IMR-90 (cell line): Measurements from ENCODE around the gene IL3RA. TPM values are rescaled to one million over a fixed set of nuclear protein-coding genes. Genes with fewer than 3 reads are reported as not detected.
A peak's percentile ranks its signal among the peaks of the same experiment; 100 is the strongest.

Experiments
- ATAC-seq: fragments of 200-7000 bp; cut with Tn5 transposase; 2 replicates; pipeline ENCODE4 v1.9.1; 2020; ENCODE audit warnings: low read depth, mild to moderate bottlenecking, moderate library complexity
- BruUV-seq: library from RNA; stranded (reverse); fragments of 400-500 nt; replicated peaks from 2 replicates; lab custom pipeline; 2021; lab: Mats Ljungman, UMichigan
- CTCF ChIA-PET: fragments of 300-600 bp; formaldehyde crosslinking; extraction: SDS; loops from one replicate; lab custom pipeline; 2021; ENCODE audit warnings: antibody characterized with exemption; lab: Yijun Ruan, JAX
- POLR2A ChIA-PET: fragments of 300-600 bp; sonication (Branson Sonifier 250); formaldehyde crosslinking; loops from one replicate; lab custom pipeline; 2022; ENCODE audit warnings: antibody characterized with exemption; ENCODE audit not compliant: unreplicated experiment; lab: Charles Lee
- DNase-seq: peaks from one replicate; pipeline ENCODE4 v3.0.0; 2013
- H2AFZ ChIP-seq: replicated peaks from 2 replicates; pipeline ENCODE3; 2013; ENCODE audit warnings: low read length, mild to moderate bottlenecking; ENCODE audit not compliant: poor library complexity
- H2AK5ac ChIP-seq: 2 replicates; pipeline ENCODE4 v1.6.1; 2013; ENCODE audit warnings: low read depth, low read length, inconsistent platforms
- H2AK9ac ChIP-seq: replicated peaks from 2 replicates; pipeline ENCODE3; 2013; ENCODE audit warnings: mild to moderate bottlenecking, low read depth, low read length, moderate library complexity; ENCODE audit not compliant: poor library complexity
- H2BK120ac ChIP-seq: 2 replicates; pipeline ENCODE4 v1.6.1; 2013; ENCODE audit warnings: low read depth, low read length, inconsistent platforms
- H2BK15ac ChIP-seq: 3 replicates; pipeline ENCODE4 v1.6.1; 2013; ENCODE audit warnings: low read depth, low read length, inconsistent platforms
- H2BK20ac ChIP-seq: 2 replicates; pipeline ENCODE4 v1.6.1; 2013; ENCODE audit warnings: low read depth, mild to moderate bottlenecking, inconsistent platforms, low read length, moderate library complexity
- H2BK5ac ChIP-seq: 2 replicates; pipeline ENCODE4 v1.6.1; 2013; ENCODE audit warnings: mild to moderate bottlenecking, low read depth, low read length, inconsistent platforms; ENCODE audit not compliant: poor library complexity, severe bottlenecking
- H3K14ac ChIP-seq: replicated peaks from 2 replicates; pipeline ENCODE4 v1.6.1; 2013; ENCODE audit warnings: low read depth, low read length, inconsistent platforms
- H3K18ac ChIP-seq: 2 replicates; pipeline ENCODE4 v1.6.1; 2013; ENCODE audit warnings: low read depth, low read length, control low read depth
- H3K23ac ChIP-seq: 2 replicates; pipeline ENCODE4 v1.6.1; 2013; ENCODE audit warnings: low read depth, low read length, inconsistent platforms
- H3K27ac ChIP-seq: 2 replicates; pipeline ENCODE4 v1.5.1; 2013; ENCODE audit warnings: mild to moderate bottlenecking, control low read depth, low read length; ENCODE audit not compliant: insufficient read depth
- H3K27me3 ChIP-seq: 2 replicates; pipeline ENCODE4 v1.6.1; 2013; ENCODE audit warnings: low read length; ENCODE audit not compliant: control insufficient read depth, insufficient read depth
- H3K36me3 ChIP-seq: 2 replicates; pipeline ENCODE4 v1.6.1; 2013; ENCODE audit warnings: low read length, mixed read lengths; ENCODE audit not compliant: control insufficient read depth, insufficient read depth
- H3K4ac ChIP-seq: 2 replicates; pipeline ENCODE4 v1.6.1; 2013; ENCODE audit warnings: low read depth, low read length, inconsistent platforms
- H3K4me1 ChIP-seq: 2 replicates; pipeline ENCODE4 v1.6.1; 2013; ENCODE audit warnings: low read length, mixed read lengths; ENCODE audit not compliant: control insufficient read depth, insufficient read depth
- H3K4me2 ChIP-seq: 2 replicates; pipeline ENCODE4 v1.6.1; 2013; ENCODE audit warnings: low read depth, mild to moderate bottlenecking, control low read depth, low read length, moderate library complexity
- H3K4me3 ChIP-seq: 2 replicates; pipeline ENCODE4 v1.5.1; 2013; ENCODE audit warnings: low read depth, mild to moderate bottlenecking, control low read depth, low read length, moderate library complexity; ENCODE audit not compliant: insufficient read depth
- H3K56ac ChIP-seq: 2 replicates; pipeline ENCODE4 v1.6.1; 2013; ENCODE audit warnings: low read length, inconsistent platforms; ENCODE audit not compliant: insufficient read depth; ENCODE audit errors: extremely low read depth
- H3K79me1 ChIP-seq, 2 experiments: 2 replicates each; pipeline ENCODE4 v1.6.1; 2013; ENCODE audit warnings: low read length in 2 of 2, inconsistent platforms in 1 of 2, low read depth in 1 of 2
- H3K9ac ChIP-seq: 2 replicates; pipeline ENCODE4 v1.6.1; 2013; ENCODE audit warnings: low read depth, low read length, control low read depth
- H3K9me1 ChIP-seq: 2 replicates; pipeline ENCODE4 v1.6.1; 2013; ENCODE audit warnings: low read length, inconsistent platforms; ENCODE audit not compliant: insufficient read depth
- H3K9me3 ChIP-seq: 2 replicates; pipeline ENCODE4 v1.6.1; 2013; ENCODE audit warnings: low read length; ENCODE audit not compliant: control insufficient read depth, insufficient read depth
- H4K20me1 ChIP-seq: 2 replicates; pipeline ENCODE4 v1.6.1; 2013; ENCODE audit warnings: low read length, inconsistent platforms; ENCODE audit not compliant: insufficient read depth
- H4K5ac ChIP-seq: 2 replicates; pipeline ENCODE4 v1.6.1; 2013; ENCODE audit warnings: mild to moderate bottlenecking, low read depth, low read length, control low read depth
- H4K8ac ChIP-seq, 2 experiments: 2 replicates each; pipeline ENCODE4 v1.6.1; 2013; ENCODE audit warnings: low read depth in 2 of 2, low read length in 2 of 2, control low read depth in 1 of 2, inconsistent platforms in 1 of 2
- H4K91ac ChIP-seq: 2 replicates; pipeline ENCODE4 v1.6.1; 2013; ENCODE audit warnings: low read depth, low read length, inconsistent platforms; ENCODE audit not compliant: insufficient read depth
- CEBPB ChIP-seq: IDR thresholded peaks from 2 replicates; pipeline ENCODE4 v1.6.1; 2012; ENCODE audit warnings: low read depth, low read length, improper control_type of control experiment
- FOS ChIP-seq: fragments of 150-350 bp; IDR thresholded peaks from 2 replicates; pipeline ENCODE4 v1.6.1; 2016; ENCODE audit warnings: low read depth, low read length
- MAFK ChIP-seq: IDR thresholded peaks from 2 replicates; pipeline ENCODE4 v1.6.1; 2012; ENCODE audit warnings: low read depth, low read length, improper control_type of control experiment
- MAZ ChIP-seq: IDR thresholded peaks from 2 replicates; pipeline ENCODE4 v1.6.1; 2012; ENCODE audit warnings: low read depth, mild to moderate bottlenecking, low read length, improper control_type of control experiment, moderate library complexity, borderline replicate concordance
- NFE2L2 ChIP-seq: fragments of 150-350 bp; IDR thresholded peaks from 2 replicates; pipeline ENCODE4 v1.6.1; 2016; ENCODE audit warnings: low read depth, mild to moderate bottlenecking, low read length
- RAD21 ChIP-seq: IDR thresholded peaks from 2 replicates; pipeline ENCODE4 v1.6.1; 2012; ENCODE audit warnings: low read length, improper control_type of control experiment
- RCOR1 ChIP-seq: IDR thresholded peaks from 2 replicates; pipeline ENCODE4 v1.6.1; 2012; ENCODE audit warnings: mild to moderate bottlenecking, low read length, improper control_type of control experiment; ENCODE audit not compliant: insufficient replicate concordance
- RFX5 ChIP-seq: IDR thresholded peaks from 2 replicates; pipeline ENCODE4 v1.8.0; 2012; ENCODE audit warnings: low read depth, mild to moderate bottlenecking, low read length, moderate library complexity
- SMC3 ChIP-seq: fragments of 150-350 bp; IDR thresholded peaks from 2 replicates; pipeline ENCODE4 v1.6.1; 2016; ENCODE audit warnings: low read depth, mild to moderate bottlenecking, antibody characterized with exemption, low read length, moderate library complexity
- WGBS, 2 experiments: methylation state at CpG; one replicate each; pipeline versions ENCODE4 v1.1.5 to v1.1.7; 2013; ENCODE audit warnings: missing lambda C conversion rate in 2 of 2; ENCODE audit not compliant: insufficient read length in 1 of 2; ENCODE audit errors: extremely low coverage in 2 of 2; 5-methylcytosine and 5-hydroxymethylcytosine counted together
- dilution Hi-C: fragments of 300-500 bp; cut with HindIII; formaldehyde crosslinking; loops from one replicate; pipeline ENCODE4 v1.14.3; 2018; ENCODE audit warnings: low sequenced_read_pairs; ENCODE audit not compliant: unreplicated experiment
- in situ Hi-C: fragments of 300-500 bp; cut with MboI; formaldehyde crosslinking; loops from 3 replicates; pipeline ENCODE4 v1.14.3; 2019; ENCODE audit warnings: low sequenced_read_pairs, inconsistent platforms, mixed read lengths
- intact Hi-C: fragments of 100-400 bp; cut with micrococcal nuclease; formaldehyde crosslinking; loops from 2 replicates; pipeline ENCODE4 v1.10.0; 2022
- polyA plus RNA-seq, 3 experiments: library from polyadenylated mRNA; depleted of rRNA; stranded (reverse); fragments of >200 nt; gene quantifications; 2 replicates each; pipeline ENCODE4 v1.2.3, GENCODE V29; 2012; ENCODE audit warnings: low replicate concordance in 1 of 3
- total RNA-seq: library from RNA; depleted of rRNA; stranded (reverse); fragments of >200 nt; gene quantifications from 2 replicates; pipeline ENCODE4 v1.2.3, GENCODE V29; 2012
- TF ChIP-seq, protein P1 (sequence below): conservative IDR thresholded peaks from 2 replicates; pipeline ENCODE4 v1.5.1; 2012; ENCODE audit warnings: mild to moderate bottlenecking, low read depth, low read length, improper control_type of control experiment
- TF ChIP-seq, protein P2 (sequence below): fragments of 150-350 bp; IDR thresholded peaks from 2 replicates; pipeline ENCODE4 v1.6.1; 2017; ENCODE audit warnings: mild to moderate bottlenecking, antibody characterized with exemption, low read length, low read depth
- TF ChIP-seq, protein P3 (sequence below): fragments of 150-350 bp; IDR thresholded peaks from 2 replicates; pipeline ENCODE4 v1.6.1; 2016; ENCODE audit warnings: low read depth, mild to moderate bottlenecking, low read length, moderate library complexity, borderline replicate concordance

IL3RA gene
- total and polyA plus RNA-seq, 2 of the 4 experiments (the other 2 are of a cell fraction), result not detected

DNA sequence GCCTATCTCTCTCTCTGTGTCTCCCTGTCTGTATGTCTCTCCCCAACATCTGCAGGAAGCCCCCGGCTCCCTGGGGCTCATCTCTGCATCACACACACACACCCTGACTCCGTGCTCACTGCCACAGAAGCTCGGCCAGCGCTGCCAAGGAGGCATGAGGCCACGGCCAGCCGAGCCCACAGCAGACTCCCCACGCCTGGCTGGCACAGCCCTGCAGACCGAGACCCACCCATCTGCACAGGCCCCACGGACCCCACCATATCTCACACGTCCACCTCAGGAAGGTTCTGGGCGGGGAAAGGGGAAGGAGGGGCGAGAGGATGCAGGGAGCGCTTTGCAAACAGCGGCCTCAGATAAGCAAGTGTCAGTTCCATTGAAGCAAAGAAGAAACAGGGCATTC lies 83.8 kb downstream of the IL3RA start:
- no peak overlapping the region for H3K4me3 ChIP-seq
- ChIA-PET CTCF (no interaction called here), POLR2A (no interaction called here)
- H3K9ac ChIP-seq, result no peak overlapping the region
- H3K23ac ChIP-seq, result no peak overlapping the region
- peak; percentile 12 for ATAC-seq
- no peak overlapping the region for H4K5ac ChIP-seq
- H4K91ac ChIP-seq, result no peak overlapping the region
- no TSS peak for BruUV-seq
- in situ Hi-C loops (no loop called here), intact Hi-C loops (no loop called here), dilution Hi-C loops (no loop called here)
- no peak overlapping the region for H2BK20ac ChIP-seq
- peaks cover 69% of the 10 kb centered on the region for H3K36me3 ChIP-seq
- no peaks in the 10 kb centered on the region; a peak in 1 of 4 replicates for H3K79me1 ChIP-seq
- H3K4me1 ChIP-seq, result no peaks in the 10 kb centered on the region
- H3K56ac ChIP-seq, result no peak overlapping the region
- H3K18ac ChIP-seq, result no peak overlapping the region
- H2BK120ac ChIP-seq, result no peak overlapping the region
- H3K4ac ChIP-seq, result no peak overlapping the region
- no peak overlapping the region for H2BK5ac ChIP-seq
- H2AK5ac ChIP-seq, result no peak overlapping the region
- no peak for DNase-seq
- H3K4me2 ChIP-seq, result no peak overlapping the region
- H4K20me1 ChIP-seq, result no peaks in the 10 kb centered on the region; the same call in 1 of the 2 replicates
- no peak overlapping the region for H3K14ac ChIP-seq
- WGBS, 2 experiments, result no CpG with 5 or more reads among the region's 14 CpGs
- 0 out of 2 replicates have a peak, but pooled peaks cover 6% of the 10 kb centered on the region for H3K9me1 ChIP-seq
- H4K8ac ChIP-seq, result no peak overlapping the region
- H2AK9ac ChIP-seq, result peak overlapping the region; percentile 55
- H2BK15ac ChIP-seq, result no peak overlapping the region
- H2AFZ ChIP-seq, result no peak overlapping the region
- H3K9me3 ChIP-seq, result peaks cover 27% of the 10 kb centered on the region
- H3K27ac ChIP-seq, result no peak overlapping the region
- H3K27me3 ChIP-seq, result no peaks in the 10 kb centered on the region
- TF ChIP-seq SMC3 (no peak), FOS (no peak), MAZ (no peak), MAFK (no peak), RCOR1 (no peak), CEBPB (no peak), NFE2L2 (no peak), RAD21 (no peak), RFX5 (no peak)
- TF ChIP-seq, protein P1, sequence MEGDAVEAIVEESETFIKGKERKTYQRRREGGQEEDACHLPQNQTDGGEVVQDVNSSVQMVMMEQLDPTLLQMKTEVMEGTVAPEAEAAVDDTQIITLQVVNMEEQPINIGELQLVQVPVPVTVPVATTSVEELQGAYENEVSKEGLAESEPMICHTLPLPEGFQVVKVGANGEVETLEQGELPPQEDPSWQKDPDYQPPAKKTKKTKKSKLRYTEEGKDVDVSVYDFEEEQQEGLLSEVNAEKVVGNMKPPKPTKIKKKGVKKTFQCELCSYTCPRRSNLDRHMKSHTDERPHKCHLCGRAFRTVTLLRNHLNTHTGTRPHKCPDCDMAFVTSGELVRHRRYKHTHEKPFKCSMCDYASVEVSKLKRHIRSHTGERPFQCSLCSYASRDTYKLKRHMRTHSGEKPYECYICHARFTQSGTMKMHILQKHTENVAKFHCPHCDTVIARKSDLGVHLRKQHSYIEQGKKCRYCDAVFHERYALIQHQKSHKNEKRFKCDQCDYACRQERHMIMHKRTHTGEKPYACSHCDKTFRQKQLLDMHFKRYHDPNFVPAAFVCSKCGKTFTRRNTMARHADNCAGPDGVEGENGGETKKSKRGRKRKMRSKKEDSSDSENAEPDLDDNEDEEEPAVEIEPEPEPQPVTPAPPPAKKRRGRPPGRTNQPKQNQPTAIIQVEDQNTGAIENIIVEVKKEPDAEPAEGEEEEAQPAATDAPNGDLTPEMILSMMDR, result no peak
- TF ChIP-seq, protein P2, sequence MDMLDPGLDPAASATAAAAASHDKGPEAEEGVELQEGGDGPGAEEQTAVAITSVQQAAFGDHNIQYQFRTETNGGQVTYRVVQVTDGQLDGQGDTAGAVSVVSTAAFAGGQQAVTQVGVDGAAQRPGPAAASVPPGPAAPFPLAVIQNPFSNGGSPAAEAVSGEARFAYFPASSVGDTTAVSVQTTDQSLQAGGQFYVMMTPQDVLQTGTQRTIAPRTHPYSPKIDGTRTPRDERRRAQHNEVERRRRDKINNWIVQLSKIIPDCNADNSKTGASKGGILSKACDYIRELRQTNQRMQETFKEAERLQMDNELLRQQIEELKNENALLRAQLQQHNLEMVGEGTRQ, result no peak
- TF ChIP-seq, protein P3, sequence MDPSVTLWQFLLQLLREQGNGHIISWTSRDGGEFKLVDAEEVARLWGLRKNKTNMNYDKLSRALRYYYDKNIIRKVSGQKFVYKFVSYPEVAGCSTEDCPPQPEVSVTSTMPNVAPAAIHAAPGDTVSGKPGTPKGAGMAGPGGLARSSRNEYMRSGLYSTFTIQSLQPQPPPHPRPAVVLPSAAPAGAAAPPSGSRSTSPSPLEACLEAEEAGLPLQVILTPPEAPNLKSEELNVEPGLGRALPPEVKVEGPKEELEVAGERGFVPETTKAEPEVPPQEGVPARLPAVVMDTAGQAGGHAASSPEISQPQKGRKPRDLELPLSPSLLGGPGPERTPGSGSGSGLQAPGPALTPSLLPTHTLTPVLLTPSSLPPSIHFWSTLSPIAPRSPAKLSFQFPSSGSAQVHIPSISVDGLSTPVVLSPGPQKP, result no peak
